ENCODE data around the gene PSKH1.

Gene PSKH1

DNA sequence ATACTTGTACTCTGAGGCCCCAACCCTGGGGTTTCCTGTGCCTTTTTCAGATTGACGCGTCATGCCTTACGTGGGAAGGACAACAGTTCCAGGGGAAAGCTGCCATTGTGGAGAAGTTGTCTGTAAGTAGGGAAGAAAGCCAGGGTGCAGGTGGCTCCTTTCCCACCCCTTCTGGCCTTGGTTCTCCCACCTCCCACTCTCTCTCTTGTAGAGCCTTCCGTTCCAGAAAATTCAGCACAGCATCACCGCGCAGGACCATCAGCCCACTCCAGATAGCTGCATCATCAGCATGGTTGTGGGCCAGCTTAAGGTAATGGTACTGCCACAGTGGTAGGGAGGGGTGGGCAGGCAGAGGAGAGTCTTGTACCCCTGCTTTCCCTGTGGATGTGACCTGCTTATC is 24.8 kb upstream of the PSKH1 start:
- DNase-seq = no peak

DNA sequence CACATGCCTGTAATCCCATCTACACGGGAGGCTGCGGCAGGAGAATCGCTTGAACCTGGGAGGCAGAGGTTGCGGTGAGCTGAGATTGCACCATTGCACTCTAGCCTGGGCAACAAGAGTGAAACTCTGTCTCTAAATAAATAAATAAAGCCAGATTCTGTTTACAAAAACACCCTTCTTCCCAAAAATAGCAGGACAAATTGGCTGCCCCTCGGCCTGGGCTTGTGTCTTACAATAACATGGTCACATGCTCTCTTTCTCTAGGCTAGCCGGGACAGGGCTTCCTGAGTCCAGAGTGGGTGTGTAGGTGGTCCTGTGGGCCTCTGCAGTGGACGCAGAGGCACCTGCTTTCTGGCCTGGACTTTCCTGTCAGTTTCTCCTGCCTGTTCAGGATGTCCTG is 23.4 kb upstream of the PSKH1 start:
- DNase-seq = no peak

DNA sequence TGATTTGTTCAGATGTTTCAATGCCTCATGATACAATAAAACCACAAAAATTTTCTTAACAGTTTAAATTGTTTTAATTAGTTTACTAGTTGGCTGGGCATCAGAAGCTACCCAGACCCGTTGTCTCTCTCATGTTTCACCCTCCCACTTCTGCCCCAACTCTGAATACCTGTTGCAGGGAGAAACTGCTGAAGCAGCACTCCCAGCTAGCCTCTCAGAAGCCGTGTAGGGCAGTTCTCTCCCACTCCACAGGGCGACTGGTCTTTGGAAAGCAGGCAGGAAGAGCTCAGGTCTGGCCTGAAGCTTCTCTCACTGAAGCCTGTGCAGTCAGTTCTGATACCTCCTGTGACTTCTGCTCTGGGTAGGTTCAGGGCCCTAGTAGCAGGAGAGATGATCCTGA is 21.8 kb upstream of the PSKH1 start:
- no peak for DNase-seq

DNA sequence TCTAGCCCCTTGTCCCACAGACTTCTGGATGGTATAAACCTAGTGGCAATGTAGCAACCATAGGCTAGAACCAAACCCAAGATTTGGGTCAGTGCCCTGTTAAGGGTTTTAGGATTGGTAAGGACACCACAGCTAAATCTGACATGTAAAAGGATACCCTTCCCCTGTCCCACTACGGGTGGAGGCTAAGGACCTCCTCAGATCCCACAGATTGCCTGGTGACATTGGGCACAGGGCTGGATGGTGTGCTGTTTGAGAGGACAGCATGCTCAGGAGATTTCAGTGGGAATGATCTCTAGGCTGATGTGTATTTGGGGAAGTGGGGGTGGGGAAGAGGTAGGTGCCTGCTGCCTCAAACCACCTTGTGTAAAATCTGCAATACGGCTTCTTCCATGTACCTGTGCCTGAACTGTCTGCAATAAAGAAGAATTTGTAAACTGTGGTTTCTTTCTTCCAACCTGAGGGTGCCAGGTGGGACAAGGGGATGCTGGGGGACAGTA is 20.9 kb upstream of the PSKH1 start:
- DNase-seq = no peak

DNA sequence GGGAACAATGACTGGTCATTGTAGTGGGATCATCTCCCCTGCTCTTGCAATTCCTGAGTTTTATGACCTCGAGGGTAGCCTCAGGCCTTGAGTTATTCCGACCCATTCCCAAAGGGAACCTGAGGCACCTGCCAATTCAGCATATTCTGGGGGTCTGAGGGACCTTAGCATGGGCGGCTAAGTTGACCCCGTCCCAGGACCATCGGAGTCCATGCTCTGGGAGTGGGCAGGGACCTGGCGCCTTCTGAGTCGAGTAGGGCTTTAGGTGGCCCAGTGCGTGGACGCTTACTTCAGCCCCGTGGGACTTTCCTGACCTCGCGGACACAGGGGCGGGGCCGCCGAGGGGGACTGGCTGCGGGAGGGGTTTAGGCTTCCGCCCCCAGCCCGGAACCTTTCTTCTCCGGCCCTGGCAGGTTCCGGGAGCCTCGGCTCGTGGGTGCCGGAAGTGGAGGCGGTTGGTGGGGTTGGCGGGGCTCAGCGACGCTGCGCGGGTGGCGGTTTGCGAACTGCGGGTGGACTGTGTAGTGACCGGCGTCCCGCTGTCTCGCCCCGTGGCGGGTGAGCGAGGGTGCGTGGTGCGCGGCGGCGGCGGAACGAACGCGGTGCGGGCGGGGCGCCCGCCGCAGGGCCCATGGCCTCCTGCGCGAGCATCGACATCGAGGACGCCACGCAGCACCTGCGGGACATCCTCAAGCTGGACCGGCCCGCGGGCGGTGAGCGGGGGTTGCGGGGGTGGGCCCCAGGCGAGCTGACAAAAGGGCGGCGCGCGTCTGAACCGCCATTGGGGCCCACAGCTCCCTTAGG is 20.2 kb upstream of the PSKH1 start, which contains the start of gene EDC4:
Gene EDC4 (plus strand): TSS at position 422 of the 804 bp plus-strand sequence. CDS start 210 bp downstream, at position 632.
- peak; percentile 93 for DNase-seq

DNA sequence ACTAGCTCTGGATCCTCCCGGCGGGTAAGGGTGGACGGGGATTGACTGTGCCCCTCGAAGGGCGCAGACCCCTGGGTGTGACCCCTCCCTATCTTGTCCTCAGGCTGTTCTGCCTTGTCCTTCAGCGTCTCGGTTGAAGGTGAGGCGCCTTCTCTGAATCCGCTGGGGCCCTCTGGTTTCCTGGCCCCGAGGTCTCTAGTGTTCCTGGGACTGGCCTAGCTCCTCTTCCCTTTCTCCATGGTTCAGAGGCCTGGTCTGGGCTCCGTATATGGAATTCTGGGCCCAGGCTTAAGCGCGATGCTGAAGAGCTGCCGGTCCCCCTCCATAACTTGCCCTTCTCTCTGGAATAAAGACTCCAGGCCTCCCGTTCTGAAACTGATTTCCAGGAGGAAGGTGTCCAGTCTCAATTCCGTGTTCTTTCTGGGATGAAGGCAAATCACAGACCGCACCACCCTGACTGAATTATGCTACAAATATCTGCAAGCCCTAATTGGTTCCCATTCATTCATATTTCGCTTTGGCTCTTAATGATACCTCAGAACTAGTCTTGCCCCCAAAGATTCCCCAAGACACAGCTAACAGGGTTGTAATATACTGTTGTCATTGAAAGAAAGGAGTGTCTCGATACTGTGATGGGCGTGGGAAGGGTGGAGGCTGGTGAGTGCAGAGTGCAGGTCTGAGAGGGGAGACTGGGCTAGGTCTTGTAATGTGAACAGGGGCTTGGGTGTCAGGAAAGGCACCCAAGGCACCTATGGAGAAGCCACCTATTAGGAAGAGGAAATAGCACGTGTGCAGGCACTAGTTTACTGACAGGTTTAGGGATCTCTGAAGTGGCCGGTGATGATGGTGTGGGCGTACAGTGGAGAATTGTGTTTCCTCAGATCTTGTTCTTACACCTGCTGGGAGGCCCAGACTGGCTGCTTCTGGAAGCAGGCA is 19.4 kb upstream of the PSKH1 start:
- DNase-seq = no peak

DNA sequence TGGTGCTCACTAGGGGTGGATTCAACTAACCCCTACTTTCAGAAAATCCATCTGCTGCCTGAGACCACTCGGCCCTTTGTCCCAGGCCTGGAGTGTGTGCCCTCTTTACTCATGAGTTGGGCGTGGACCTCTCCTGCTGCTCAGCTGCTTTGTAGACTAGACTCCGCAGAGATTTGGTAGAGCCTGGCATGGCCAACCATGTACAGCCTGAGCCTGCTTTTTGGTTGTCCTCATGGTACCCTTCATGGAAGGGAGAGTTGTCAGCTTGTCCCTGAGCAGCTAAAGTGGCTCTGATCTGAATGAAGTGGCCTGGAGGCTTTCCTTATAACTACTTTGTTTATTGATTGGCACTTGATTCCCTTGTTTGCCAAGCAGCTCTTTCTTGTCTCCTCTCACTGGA is 18.7 kb upstream of the PSKH1 start:
- DNase-seq = no peak

DNA sequence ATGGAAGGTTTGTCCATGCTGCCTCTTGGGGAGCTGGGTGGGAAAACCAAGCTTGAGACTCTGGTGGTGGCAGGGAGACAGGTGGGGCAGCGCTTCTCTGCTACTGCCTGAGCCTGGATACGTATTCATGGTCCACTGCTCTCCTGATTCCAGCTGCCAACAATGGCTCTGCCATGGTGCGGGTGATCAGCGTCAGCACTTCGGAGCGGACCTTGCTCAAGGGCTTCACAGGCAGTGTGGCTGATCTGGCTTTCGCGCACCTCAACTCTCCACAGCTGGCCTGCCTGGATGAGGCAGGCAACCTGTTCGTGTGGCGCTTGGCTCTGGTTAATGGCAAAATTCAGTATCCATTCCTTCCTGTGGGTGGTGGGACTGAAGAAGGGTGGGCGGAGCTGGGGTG is 16.0 kb upstream of the PSKH1 start:
- DNase-seq = no peak

DNA sequence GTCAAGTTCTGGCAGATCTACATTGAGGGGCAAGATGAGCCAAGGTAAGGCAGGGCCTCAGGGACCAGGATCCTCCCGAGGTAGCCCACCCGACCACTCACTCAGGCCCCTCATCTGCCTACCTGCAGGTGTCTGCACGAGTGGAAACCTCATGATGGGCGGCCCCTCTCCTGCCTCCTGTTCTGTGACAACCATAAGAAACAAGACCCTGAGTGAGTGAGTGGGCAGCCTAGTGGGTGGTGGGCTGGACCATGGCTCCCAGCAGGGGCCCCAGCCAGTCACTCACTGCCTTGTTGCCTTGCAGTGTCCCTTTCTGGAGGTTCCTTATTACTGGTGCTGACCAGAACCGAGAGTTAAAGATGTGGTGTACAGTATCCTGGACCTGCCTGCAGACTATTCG is 14.8 kb upstream of the PSKH1 start:
- DNase-seq = no peak

DNA sequence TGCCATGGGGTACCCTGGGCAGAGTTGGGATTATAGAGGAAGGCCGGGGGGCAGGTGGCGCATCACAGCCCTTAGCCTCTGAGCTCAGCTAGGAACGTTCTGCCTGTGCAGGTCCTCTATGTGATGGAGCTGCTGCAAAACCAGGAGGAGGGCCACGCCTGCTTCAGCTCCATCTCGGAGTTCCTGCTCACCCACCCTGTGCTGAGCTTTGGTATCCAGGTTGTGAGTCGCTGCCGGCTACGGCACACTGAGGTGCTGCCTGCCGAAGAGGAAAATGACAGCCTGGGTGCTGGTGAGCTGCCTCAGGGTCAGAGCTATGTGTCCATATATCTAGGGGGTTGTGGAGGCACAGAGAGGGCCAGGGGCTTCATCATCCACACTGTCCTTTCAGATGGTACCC is 14.2 kb upstream of the PSKH1 start:
- DNase-seq = no peak

DNA sequence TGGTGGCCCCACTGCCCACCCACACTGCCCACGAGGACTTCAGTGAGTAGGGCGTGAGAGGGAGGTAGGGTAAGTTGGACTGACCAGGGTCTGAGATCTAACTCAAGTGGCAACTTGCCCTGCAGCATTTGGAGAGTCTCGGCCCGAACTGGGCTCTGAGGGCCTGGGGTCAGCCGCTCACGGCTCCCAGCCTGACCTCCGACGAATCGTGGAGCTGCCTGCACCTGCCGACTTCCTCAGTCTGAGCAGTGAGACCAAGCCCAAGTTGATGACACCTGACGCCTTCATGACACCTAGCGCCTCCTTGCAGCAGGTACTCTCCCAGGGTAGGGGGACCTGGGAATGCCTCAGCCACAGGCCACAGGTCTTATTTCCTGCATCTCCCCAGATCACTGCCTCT is 13.6 kb upstream of the PSKH1 start:
- no peak for DNase-seq

DNA sequence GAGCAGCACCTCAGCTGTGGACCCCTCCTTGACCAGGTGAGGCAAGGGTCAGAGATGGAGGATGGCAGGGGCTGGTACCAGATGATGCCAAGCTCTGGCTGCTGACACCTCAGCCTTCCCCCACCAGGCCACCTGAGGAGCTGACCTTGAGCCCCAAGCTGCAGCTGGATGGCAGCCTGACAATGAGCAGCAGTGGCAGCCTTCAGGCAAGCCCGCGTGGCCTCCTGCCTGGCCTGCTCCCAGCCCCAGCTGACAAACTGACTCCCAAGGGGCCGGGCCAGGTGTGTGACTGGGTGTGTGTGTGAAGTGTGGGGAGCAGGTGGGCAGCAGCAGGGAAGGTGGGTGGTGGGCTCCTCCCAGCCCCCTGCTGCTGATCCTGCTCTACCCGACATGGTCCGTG is 13.1 kb upstream of the PSKH1 start:
- DNase-seq = no peak

DNA sequence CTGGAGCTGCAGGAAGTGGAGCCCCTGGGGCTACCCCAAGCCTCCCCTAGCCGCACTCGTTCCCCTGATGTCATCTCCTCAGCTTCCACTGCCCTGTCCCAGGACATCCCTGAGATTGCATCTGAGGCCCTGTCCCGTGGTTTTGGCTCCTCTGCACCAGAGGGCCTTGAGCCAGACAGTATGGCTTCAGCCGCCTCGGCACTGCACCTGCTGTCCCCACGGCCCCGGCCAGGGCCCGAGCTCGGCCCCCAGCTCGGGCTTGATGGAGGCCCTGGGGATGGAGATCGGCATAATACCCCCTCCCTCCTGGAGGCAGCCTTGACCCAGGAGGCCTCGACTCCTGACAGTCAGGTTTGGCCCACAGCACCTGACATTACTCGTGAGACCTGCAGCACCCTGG is 12.5 kb upstream of the PSKH1 start:
- no peak for DNase-seq

DNA sequence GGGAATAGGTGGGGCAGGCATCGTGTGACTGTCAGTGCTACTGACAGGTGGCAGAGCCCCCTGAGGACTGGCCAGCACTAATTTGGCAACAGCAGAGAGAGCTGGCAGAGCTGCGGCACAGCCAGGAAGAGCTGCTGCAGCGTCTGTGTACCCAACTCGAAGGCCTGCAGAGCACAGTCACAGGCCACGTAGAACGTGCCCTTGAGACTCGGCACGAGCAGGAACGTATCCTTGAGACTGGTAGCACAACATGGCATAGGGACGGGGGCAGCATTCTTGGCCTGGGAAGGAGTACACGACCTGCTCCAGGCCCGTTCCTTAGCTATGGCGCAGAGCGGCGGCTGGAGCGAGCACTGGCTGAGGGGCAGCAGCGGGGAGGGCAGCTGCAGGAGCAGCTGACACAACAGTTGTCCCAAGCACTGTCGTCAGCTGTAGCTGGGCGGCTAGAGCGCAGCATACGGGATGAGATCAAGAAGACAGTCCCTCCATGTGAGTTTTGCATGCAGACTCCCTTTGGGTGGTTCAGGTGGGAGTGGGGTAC is 11.4 kb upstream of the PSKH1 start:
- no peak for DNase-seq

DNA sequence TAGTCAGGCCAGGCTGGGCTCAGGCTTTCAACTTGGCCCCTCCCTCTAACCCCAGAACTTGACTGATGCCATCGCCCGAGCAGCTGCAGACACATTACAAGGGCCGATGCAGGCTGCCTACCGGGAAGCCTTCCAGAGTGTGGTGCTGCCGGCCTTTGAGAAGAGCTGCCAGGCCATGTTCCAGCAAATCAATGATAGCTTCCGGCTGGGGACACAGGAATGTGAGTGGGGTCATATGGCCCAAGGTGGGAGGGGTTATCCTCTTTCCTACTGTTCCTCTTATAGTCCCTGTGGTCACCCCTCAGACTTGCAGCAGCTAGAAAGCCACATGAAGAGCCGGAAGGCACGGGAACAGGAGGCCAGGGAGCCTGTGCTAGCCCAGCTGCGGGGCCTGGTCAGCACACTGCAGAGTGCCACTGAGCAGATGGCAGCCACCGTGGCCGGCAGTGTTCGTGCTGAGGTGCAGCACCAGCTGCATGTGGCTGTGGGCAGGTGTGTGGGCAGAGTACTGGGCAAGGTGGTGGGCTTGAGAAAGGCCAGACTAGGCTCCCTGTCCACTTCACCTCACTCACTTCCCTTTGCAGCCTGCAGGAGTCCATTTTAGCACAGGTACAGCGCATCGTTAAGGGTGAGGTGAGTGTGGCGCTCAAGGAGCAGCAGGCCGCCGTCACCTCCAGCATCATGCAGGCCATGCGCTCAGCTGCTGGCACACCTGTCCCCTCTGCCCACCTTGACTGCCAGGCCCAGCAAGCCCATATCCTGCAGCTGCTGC is 10.5 kb upstream of the PSKH1 start:
- no peak for DNase-seq

DNA sequence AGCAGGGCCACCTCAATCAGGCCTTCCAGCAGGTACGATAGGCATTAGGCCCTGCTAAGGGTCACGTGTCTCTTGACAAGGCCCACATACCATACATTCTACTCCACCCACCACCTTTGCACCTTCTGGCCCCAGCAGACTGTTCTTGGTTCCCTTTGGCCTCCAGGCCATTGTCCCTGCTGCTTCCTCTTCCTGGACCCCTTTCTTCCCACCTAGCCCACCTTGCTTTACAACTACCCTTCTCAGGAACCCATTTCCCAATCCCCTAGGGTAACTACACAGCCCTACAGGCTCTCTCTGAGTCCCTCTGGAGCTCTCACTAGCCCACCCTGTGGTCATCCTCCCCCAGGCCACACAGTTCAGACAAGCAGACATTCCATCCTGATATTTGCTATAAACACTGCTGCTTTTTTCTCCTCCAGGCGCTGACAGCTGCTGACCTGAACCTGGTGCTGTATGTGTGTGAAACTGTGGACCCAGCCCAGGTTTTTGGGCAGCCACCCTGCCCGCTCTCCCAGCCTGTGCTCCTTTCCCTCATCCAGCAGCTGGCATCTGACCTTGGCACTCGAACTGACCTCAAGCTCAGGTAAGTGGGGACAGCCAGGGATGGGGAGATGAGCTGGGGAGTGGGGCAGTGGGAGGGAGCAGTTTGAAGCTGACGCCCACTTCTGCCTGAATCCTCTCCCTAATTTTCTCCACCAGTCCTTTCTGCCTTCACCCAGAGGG is 9.7 kb upstream of the PSKH1 start:
- DNase-seq = no peak

DNA sequence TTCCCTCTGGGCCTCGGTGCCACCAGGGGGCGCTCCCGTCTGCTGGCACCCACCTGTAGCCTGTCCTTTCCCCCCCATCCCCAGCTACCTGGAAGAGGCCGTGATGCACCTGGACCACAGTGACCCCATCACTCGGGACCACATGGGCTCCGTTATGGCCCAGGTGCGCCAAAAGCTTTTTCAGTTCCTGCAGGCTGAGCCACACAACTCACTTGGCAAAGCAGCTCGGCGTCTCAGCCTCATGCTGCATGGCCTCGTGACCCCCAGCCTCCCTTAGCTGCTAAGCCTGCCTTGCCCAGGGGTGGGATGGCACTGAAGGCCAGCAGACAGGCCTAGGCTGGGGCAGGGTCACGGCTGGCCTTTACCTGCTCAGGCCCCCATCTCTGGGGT is 9.2 kb upstream of the PSKH1 start:
- DNase-seq = peak; percentile 71

DNA sequence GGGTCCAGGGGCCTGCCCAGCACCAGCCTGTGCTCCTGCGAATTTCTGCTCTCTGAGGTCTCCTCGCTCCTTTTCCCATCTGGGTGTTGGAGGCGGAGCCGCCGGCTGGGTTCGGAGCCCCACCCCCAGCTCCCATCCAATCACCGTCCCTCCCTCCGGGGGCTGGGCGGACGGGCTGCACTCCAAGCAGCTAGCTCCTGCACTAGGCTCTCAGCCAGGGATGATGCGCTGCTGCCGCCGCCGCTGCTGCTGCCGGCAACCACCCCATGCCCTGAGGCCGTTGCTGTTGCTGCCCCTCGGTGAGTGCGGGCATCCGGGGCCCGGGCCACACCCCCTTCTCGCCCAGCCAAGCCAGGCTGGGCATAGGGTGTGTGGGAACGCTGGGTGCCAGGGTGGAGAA is 8.4 kb upstream of the PSKH1 start, which contains the start of gene NRN1L:
Gene NRN1L (plus strand): TSS at position 202 of the 400 bp plus-strand sequence. CDS start 19 bp downstream, at position 221.
- DNase-seq = no peak

DNA sequence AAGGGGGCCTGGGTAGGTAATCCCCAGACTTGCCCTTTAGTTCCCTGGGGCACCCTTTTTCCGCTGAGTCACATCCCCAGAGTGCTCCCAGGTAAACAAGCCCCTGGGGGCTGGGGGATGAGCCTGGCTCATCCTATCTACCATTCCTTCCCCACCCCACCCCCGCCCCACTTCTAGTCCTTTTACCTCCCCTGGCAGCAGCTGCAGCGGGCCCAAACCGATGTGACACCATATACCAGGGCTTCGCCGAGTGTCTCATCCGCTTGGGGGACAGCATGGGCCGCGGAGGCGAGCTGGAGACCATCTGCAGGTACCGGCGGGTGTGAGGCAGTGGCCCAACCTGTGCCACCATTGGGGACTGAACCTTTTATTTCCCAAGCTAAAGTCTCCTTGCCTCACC is 7.5 kb upstream of the PSKH1 start:
- no peak for DNase-seq

DNA sequence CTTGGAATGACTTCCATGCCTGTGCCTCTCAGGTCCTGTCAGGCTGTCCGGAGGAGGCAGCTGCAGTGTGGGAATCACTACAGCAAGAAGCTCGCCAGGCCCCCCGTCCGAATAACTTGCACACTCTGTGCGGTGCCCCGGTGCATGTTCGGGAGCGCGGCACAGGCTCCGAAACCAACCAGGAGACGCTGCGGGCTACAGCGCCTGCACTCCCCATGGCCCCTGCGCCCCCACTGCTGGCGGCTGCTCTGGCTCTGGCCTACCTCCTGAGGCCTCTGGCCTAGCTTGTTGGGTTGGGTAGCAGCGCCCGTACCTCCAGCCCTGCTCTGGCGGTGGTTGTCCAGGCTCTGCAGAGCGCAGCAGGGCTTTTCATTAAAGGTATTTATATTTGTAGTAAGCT is 7.1 kb upstream of the PSKH1 start:
- no peak for DNase-seq

DNA sequence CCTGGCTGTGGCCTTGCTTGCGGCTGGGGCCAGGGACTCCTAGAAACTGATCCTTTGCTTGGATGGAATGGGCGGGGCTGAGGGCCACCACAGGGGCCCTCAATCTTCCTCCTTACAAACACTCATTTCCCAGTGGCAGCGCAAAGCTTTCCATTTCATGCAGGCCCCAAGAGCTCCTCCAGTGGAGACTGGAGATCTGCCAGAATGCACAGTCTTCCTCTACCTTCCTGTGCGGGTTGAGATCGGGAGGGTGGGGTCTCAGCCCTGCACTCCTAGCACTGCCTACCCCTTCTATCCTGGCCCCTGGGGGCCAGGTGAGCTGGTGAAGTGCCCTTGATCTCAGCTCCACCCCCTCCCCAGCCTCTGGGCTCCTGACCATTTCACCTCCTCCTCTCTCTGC is 6.7 kb upstream of the PSKH1 start:
- no peak for DNase-seq

DNA sequence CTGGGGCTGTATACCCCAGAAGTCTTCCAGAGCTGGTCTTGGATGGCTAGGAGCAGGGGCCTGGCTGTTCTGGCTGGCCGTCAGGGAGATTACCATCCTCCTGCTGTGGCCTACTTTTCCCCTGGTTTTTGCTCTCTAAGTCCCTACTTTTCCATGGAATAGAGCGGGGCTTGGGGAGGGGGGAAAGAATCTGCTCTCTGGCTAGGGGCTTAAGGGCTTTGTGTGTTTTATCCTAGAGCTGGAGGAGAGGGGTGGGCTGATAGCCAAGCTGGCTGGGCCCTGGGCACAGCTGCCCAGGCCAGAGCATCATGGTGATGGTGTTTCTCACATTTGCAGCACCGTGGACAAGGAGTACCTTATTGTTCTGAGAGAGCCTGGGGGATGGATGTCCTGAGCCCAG is 4.7 kb upstream of the PSKH1 start:
- no peak for DNase-seq
